Stimulated activated CD8-positive, alpha-beta memory T cell treated with anti-CD3 and anti-CD28 coated beads, Interleukin-15, amount 100 ng/mL, for 48 hours (primary cell): ENCODE data around the gene IFI44L.

Source experiments
- DNase-seq, 2 donors: peaks; one replicate each; pipeline ENCODE4 v3.0.0-alpha.2; 2020; ENCODE audit warnings: low read depth in 2 of 2

IFI44L gene

GRCh38 chr1:78619803-78620579, at the start of gene IFI44L:
Gene IFI44L (plus strand): TSS chr1:78620448. CDS start chr1:78627916, 7,468 bp downstream.
- peak; percentile 12 to 38 for DNase-seq

GRCh38 chr1:78570539-78570938, 49.7 kb upstream of the IFI44L start:
- no peak for DNase-seq

- DNase-seq = no peak
These were observed 42.8 kb upstream of the IFI44L start for GRCh38 chr1:78577257-78578100.

- no peak for DNase-seq
These were observed 33.7 kb upstream of the IFI44L start for GRCh38 chr1:78586572-78586971.

GRCh38 chr1:78587211-78587610, 33.0 kb upstream of the IFI44L start:
- DNase-seq = no peak

GRCh38 chr1:78591971-78592370, 28.3 kb upstream of the IFI44L start:
- DNase-seq = no peak

GRCh38 chr1:78599294-78599693, 21.0 kb upstream of the IFI44L start:
- no peak for DNase-seq

- DNase-seq = no peak
These were observed 19.2 kb upstream of the IFI44L start for GRCh38 chr1:78601068-78601467.

GRCh38 chr1:78603206-78603605, 17.0 kb upstream of the IFI44L start:
- DNase-seq = no peak

GRCh38 chr1:78604643-78605042, 15.6 kb upstream of the IFI44L start:
- DNase-seq = no peak

GRCh38 chr1:78606274-78606673, 14.0 kb upstream of the IFI44L start:
- DNase-seq = no peak

GRCh38 chr1:78607334-78607927, 12.8 kb upstream of the IFI44L start:
- no peak for DNase-seq

GRCh38 chr1:78607944-78608343, 12.3 kb upstream of the IFI44L start:
- no peak for DNase-seq

- peak in 1 of 2 donors; percentile 9 for DNase-seq
These were observed 2.6 kb upstream of the IFI44L start for GRCh38 chr1:78617615-78618026.

GRCh38 chr1:78619032-78619431, 1.2 kb upstream of the IFI44L start:
- DNase-seq = no peak

GRCh38 chr1:78619446-78619802, 824 bp upstream of the IFI44L start:
- DNase-seq = no peak

- DNase-seq = no peak
These were observed 418 bp downstream of the IFI44L start for GRCh38 chr1:78620666-78621065.

GRCh38 chr1:78622548-78622947, 2.3 kb downstream of the IFI44L start:
- DNase-seq = no peak

GRCh38 chr1:78624035-78624434, 3.8 kb downstream of the IFI44L start:
- DNase-seq = no peak

GRCh38 chr1:78627321-78627720, 7.1 kb downstream of the IFI44L start:
- no peak for DNase-seq

- DNase-seq = no peak
These were observed 10.4 kb downstream of the IFI44L start for GRCh38 chr1:78630600-78630999.

- DNase-seq = no peak
These were observed 13.0 kb downstream of the IFI44L start for GRCh38 chr1:78633209-78633608.

- DNase-seq = no peak
These were observed 20.2 kb downstream of the IFI44L start for GRCh38 chr1:78640462-78640861.
